Hepatocyte (in vitro differentiated cells): ENCODE results near the gene ANO10.

Experiments used
- EZH2 ChIP-seq: fragments of 200-600 bp; sonication (generic); IDR thresholded peaks from 2 replicates; pipeline ENCODE4 v1.6.1; 2016; ENCODE audit warnings: antibody characterized with exemption, mild to moderate bottlenecking, borderline replicate concordance
- EZH2phosphoT487 ChIP-seq: fragments of 200-600 bp; sonication (generic); IDR thresholded peaks from one replicate; pipeline ENCODE4 v1.6.1; 2018; ENCODE audit warnings: antibody characterized with exemption, mild to moderate bottlenecking, low read depth, moderate library complexity; ENCODE audit not compliant: unreplicated experiment, severe bottlenecking
- TF ChIP-seq, protein P1 (sequence below): fragments of 200-600 bp; sonication (generic); IDR thresholded peaks from 2 replicates; pipeline ENCODE4 v1.5.1; 2016; ENCODE audit warnings: antibody characterized with exemption, mild to moderate bottlenecking; ENCODE audit not compliant: poor library complexity

DNA sequence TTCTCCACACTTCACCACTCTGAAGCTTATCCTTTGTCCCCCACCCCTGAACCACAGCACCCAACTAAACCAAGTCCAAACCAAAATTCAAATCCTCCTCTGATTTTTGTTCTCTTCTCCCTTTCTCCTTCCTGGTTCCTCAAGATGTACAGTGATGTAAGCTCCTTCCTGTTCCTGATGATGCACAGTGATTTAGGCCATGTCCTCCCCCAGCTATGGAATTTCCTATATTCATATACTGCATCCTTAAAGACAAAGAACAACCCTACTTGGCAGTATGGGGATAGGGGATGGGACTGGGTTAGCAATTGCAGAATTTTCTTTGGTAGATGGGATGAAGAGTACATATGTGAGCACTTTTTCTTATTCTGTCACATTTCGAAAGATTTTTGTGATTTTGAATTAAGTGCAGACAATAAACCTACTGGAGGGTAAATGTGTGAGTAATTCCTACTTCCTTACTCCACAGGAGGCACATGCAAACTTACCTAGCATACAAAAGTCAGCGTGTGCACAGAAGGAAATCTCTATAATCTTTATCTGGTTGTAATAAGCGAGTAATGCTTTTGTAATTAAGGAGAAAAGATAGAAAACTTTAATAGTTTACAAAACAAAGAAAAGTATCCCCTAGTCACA lies 125.0 kb downstream of the ANO10 start:
- TF ChIP-seq, protein P1, sequence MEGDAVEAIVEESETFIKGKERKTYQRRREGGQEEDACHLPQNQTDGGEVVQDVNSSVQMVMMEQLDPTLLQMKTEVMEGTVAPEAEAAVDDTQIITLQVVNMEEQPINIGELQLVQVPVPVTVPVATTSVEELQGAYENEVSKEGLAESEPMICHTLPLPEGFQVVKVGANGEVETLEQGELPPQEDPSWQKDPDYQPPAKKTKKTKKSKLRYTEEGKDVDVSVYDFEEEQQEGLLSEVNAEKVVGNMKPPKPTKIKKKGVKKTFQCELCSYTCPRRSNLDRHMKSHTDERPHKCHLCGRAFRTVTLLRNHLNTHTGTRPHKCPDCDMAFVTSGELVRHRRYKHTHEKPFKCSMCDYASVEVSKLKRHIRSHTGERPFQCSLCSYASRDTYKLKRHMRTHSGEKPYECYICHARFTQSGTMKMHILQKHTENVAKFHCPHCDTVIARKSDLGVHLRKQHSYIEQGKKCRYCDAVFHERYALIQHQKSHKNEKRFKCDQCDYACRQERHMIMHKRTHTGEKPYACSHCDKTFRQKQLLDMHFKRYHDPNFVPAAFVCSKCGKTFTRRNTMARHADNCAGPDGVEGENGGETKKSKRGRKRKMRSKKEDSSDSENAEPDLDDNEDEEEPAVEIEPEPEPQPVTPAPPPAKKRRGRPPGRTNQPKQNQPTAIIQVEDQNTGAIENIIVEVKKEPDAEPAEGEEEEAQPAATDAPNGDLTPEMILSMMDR = no peak
- TF ChIP-seq EZH2 = no peak
- TF ChIP-seq EZH2phosphoT487 = no peak
